GM18909 (cell line): ENCODE measurements around the gene PPP1R2.
"Not testable (repeated sequence)": the region's sequence is repeated elsewhere in the genome, so short reads cannot be mapped to it uniquely, and the experiment has no call there.

ENCODE experiments used
- ATAC-seq: cut with Tn5 transposase; IDR thresholded peaks from one replicate; pipeline ENCODE4 v1.9.1; 2021; ENCODE audit warnings: mild to moderate bottlenecking; ENCODE audit not compliant: unreplicated experiment, poor library complexity

PPP1R2 gene

DNA sequence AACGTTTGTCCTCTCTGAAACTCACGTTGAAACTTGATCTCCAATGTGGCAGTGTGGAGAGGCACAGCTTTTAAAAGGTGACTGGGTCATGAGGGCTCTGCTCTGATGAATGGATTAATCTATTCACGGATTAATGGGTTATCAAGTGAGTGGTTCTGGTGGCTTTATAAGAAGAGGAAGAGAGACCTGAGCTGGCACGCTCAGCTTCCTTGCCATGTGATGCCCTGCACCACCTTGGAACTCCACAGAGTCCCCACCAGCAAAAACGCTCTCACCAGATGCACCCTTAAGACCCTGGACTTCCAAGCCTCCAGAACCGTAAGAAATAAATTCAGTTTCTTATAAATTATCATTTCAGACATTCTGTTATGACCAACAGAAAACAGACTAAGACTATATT, 2.6 kb downstream of the PPP1R2 start:
- ATAC-seq = no peak

DNA sequence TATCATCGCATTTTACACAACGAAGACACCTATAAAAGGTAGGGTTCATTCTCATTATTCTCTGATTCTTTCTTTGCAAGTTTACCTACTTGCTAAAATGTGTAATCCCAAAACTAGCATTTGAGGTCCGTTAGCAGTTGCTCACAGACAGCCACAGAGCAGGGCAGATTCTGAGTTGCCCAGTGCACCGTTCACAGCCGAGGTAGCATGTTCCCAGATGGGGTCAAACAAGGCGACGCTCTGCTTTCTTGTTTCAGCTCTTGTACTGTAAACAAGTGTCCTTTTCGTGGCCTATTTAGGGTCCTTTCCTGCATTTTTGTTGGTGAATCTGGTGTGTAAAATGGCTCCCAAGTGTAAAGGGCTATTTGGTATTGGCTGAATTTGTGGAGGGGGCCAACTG, 3.1 kb downstream of the PPP1R2 start:
- no peak for ATAC-seq

DNA sequence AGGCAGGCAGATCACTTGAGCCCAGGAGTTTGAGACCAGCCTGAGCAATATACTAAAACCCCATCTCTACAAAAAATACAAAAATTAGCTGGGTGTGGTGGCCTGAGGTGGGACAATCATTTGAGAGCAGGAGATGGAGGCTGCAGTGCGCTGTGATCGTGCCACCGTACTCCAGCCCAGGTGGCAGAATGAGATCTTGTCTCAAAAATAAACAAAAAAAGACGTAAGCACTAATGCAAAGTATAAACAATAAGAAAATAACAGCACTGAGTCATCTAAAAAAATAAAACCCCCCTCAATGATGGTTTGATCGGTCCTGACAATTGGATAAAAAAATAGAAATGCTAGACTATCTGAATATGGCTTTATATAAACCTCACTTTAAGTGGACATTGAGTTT, 3.6 kb downstream of the PPP1R2 start:
- ATAC-seq = no peak

DNA sequence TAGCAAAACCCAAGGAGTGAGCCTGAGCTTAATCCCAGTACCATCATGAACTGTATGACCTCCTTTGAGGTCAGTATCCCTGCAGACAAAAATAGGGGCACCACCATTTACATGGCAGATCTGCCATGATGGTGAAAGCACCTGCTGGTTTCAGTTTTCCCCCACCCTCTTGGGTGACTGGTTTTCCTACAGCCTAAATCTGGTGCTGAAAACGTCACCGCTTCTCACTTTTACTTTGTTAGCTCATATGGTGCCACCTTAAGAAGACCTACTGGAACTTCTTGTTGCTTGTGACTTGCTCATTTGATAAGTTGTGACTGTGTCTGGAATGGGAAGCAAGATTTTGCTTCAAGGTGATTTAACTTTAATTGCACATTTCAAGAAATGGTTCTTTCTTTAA, 5.1 kb downstream of the PPP1R2 start:
- ATAC-seq = peak; percentile 53

DNA sequence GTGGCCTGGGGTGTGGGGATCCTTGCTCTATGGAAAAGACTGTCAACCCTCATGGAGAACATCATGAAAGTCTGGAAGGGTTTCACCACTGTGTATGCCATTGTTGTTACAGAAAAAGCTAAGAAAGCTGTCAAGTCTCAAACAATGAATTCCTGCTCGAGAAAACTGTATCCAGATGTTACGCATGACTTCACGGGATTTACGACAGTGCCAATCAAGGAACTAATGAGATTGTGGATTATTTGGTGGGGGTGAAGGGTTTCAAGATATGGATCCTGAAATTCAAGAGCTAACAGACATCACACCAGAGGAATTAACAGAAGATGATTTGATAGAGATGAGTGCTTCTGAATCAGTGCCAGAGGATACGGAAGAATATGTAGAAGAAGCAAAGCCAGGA, 7.8 kb downstream of the PPP1R2 start:
- ATAC-seq = no peak

DNA sequence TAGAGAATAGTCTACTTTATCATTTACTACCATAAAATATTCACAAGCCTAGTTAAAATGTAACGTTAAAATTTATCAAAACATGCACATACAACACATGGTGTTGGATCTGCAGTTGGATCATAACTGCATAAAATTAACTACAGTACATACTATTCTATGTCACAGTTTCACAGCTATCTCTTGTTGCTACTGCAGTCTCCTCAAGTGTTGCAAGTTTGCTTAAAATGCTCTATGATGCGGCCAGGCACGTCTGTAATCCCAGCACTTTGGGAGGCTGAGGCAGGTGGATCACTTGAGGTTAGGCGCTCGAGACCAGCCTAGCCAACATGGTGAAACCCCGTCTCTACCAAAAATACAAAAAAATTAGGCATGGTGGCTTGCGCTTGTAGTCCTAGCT, 10.3 kb downstream of the PPP1R2 start:
- ATAC-seq = no peak

DNA sequence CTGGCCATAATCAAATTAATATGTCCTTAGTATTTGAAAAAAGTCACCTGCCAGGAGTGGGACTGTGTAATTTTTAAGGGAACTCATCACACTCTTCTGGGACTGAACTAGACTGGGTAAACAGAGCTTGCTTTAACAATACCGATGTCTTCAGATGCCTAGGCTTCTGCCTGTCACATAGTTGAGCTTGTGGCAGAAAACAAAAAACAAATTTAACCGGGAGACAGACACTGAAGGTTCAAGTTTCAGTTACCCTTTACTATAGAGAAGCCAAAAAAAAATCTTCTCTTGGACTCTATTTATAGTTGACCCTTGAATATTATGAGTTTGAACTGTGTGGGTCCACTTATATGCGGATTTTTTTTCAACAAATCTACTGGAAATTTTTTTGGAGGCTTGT, 10.8 kb downstream of the PPP1R2 start:
- no peak for ATAC-seq

DNA sequence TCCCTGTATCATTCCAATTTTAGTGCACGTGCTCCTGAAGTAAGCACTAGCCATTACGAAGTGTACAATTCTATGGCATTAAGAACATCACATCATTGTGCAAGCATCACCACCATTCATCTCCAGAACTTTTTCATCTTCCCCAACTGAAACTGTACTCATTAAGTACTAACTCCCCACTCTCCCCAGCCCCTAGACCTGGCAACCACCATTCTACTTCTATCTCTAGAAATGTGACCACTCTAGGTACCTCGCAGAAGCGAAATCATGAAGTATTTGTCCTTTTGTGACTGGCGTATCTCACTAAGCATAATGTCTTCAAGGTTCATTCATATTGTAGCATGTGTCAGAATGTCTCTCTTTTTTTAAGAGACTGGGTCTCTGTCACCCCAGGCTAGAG, 11.4 kb downstream of the PPP1R2 start:
- ATAC-seq = no peak

DNA sequence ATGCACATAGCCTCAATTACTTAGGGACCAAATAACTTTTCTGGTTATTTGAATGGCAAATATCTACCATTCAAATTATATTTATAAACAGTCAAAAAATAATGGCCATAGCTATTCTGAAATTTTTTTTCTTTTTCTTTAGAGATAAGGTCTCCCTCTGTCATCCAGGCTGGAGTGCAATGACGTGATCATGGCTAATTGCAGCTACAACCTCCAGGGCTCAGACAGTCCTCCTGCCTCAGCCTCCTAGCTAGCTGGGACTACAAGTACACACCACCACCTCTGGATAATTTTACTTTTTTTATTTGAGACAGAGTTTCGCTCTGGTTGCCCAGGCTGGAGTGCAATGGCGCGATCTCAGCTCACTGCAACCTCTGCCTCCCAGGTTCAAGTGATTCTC, 16.6 kb downstream of the PPP1R2 start:
- no peak for ATAC-seq

DNA sequence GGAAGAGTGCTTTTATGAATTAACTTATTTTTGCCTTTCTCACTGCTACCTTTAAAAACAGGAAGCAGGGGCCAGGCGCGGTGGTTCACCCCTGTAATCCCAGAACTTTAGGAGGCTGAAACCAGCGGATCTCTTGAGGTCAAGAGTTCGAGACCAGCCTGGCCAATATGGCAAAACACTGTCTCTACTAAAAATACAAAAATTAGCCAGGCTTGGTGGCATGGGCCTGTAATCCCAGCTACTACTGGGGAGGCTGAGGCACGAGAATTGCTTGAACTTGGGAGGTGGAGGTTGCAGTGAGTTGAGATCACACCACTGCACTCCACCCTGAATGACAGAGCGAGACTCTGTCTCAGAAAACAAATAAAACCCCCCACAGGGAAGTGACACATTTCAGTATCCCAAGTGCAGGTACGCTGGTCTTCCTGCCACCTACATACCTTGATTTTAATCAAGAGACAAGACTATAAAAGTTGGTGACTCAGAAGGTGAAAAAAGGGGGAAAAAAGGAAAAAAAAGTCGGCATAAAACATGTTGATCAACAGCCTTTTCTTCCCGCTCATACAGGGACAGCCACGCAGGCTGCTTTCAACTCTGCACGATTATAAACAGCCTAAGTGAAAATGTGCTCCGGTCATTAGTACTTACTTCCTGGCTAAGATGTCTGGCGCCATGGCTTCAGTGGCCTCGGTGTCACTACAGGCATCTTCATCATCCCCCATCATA, 18.8 kb downstream of the PPP1R2 start:
- ATAC-seq = no peak

DNA sequence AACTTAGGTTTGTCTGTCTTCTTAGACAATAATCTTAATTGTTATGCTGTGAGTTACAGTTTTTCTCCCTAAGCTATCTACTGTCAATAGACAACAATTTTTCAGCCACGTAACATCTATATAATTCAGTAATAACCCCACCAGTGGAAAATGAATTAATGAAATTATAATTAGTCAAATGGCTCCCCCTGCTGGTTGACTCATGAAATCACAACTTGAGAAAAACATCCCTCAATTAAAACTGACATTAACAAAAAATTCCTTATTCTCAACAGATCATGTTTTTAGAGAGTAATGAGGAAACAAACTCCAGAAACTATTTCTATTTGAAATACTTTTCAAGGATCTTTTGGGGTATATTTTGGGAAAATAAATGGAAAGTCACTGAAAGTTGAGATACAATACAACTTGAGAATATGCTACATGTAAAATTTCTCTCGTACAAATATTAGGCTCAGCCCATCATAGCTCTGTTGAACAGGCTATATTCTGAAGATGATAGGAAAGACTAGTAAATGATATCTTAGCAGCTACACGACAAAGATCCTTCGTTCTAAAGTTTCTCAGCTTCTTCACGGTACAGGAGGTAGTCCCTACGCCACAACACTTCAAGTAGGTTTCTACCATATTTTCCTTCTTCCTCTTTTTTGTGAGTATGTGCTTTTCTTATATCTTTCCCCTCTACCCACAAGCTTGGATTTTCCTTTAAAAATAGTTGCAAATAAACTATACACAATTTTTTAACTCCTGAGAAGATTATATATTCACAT, 20.7 kb downstream of the PPP1R2 start:
- ATAC-seq = no peak

DNA sequence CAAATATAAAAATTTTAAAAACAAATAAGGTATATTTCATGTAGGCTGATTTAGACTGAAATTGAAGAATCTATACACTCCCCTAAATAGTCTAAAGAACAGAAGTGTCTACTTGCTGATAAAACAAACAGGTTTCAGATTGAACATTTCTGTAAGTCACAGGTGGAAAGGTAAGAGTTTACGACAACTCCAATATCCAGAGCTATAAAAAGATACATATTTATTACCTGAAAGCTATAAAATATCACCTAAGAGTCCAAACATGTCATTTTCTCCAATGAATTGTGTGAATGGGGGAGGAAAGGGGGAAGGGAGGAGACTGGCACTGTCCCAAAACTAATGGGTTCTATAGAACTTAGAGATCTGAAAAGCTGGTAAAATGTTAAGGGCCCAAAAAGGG, 26.1 kb downstream of the PPP1R2 start:
- no peak for ATAC-seq

DNA sequence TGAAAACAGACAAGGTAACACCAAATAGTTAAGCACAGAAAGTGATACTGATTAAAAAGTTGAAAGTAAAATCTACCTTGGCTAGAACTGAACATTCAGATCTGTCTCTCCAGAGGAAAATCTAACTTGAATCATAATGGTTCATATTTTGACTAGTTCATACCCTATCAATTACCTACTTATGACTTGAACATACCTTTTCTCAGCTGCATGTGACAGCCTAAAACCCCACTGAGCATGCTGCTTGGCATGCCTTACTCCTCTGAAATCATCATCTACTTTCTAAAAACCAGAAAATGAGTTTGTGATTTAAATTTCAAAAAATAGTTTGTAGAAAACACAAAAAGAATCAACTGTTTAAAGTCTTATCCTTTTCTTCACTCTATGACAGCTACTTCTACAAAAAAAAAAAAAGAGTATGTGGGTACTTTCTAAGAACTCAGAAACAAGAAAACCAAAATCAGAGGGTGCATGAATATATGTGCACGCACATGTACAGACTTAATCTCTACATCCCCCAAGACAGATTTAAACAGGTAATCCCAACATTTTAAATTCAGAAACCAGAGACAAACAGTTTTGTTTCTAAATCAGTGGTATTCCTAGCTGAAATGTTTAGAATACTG, 28.4 kb downstream of the PPP1R2 start:
- ATAC-seq = not testable (repeated sequence)

DNA sequence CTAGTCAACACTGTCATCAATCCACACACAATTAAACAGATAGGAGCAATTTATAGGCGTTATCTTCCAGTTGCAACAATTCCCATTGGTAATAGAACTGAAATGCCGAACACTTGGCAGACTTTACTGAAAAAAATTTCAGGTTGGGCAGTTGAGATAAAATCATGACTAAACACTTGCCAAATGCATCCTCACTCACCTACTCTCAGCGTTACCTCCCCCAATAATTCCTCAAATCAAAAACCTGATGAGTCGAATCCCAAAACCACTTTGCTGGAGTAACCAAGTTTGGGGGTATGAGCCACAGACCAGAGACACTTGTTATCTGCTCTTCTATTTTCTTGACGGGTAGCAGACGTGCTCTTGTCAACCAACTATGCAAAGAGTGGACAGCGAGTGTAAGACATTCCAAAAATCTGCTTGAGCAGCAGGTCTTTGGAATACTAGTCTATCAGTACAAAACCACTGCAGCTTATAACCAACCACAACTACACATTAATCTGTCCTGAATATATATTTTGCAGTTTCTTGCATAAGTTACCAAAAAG, 30.3 kb downstream of the PPP1R2 start:
- no peak for ATAC-seq

DNA sequence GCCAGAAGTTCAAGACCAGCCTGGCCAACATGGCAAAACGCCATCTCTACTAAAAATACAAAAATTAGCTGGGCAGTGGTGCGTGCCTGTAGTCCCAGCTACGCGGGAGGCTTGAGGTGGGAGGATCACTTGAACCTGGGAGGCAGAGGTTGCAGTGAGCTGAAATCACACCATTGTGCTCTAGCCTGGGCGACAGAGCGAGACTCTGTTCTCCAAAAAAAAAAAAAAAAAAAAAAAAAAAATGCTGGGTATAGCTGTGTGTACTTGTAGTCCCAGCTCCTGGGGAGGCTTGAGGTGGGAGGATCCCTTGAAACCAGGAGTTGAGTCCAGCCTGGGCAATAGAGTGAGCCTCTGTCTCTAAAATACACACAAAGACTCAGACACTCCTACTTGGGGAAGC, 32.0 kb downstream of the PPP1R2 start:
- no peak for ATAC-seq

DNA sequence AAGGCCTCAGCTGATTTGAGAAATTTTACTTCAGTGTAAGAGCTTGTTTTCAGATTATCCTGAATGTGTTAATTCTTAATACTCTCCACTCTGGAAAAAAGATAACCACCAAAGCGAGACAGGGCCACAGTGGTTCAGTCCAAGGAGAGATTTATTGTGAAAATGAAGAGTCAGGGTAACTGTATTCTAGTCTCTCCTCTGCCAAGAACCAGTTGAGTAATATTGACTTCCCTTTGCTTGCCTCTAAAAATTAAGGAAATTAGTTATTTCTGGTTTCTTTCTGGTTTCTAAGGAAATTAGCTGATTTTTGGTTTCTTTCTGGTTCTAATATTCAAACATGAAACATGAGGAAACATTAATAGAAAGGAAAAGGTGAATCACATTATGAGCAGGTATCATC, 34.9 kb downstream of the PPP1R2 start:
- no peak for ATAC-seq

DNA sequence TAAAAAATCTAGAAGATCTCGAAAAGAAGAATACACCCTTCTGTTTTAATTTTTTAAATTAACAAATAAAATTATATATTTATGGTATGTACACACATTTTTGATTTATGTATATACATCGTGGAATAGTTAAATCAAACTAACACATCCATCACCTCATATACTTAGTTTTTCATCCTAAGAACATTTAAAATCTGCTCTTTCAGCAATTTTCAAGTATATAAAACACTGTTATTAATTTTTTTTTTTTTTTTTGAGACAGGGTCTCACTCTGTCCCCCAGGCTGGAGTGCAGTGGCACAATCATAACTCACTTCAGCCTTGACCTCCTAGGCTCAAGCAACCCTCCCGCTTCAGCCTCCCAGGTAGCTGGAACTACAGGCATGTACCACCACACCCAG, 67.5 kb downstream of the PPP1R2 start:
- ATAC-seq = no peak

DNA sequence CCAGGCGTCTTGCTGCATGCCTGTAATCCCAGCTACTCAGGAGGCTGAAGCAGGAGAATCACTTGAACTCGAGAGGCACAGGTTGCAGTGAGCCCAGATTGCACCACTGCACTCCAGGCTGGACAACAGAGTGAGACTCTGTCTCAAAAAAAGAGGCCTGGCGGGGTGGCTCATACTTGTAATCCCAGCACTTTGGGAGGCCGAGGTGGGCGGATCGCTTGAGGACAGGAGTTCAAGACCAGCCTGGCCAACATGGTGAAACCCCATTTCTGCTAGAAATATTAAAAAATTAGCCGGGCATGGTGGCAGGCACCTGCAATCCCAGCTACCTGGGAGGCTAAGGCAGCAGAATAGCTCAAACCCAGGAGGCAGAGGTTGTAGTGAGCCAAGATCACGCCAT, 68.0 kb downstream of the PPP1R2 start:
- ATAC-seq = not testable (repeated sequence)

DNA sequence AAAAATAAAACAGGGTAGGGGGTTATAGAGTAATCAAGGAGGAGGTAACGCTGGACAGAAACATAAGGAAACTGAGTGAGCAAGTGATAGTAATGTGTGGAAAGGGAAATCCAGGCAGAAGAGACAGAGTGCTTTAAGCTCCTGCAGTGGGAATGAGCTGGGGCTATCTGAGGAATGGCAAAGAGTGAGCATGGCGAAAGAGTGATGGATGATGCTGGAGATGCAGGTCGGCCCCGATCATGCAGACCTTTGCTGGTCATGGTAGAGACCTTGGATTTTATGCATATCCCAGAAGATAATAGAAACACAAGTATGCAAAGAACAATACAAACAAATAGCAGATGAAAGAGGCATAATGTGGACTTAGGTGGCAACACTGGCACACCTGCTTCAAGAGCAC, 74.3 kb downstream of the PPP1R2 start:
- ATAC-seq = no peak

DNA sequence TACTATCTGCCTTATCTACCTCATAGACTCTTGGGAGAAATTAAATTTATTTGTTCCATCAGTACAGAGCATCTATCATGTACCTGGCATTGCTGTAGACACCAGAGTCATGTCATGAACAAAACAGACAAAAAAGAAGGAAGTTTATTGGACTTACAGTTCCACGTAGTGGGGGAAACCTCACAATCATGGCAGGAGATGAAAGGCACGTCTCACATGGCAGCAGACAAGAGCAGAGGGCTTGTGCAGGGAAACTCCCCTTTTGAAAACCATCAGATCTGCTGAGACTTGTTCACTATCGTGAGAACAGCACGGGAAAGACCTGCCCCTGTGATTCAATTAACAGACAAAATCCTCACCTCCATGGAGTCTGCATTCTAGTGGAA, 74.7 kb downstream of the PPP1R2 start:
- no peak for ATAC-seq

DNA sequence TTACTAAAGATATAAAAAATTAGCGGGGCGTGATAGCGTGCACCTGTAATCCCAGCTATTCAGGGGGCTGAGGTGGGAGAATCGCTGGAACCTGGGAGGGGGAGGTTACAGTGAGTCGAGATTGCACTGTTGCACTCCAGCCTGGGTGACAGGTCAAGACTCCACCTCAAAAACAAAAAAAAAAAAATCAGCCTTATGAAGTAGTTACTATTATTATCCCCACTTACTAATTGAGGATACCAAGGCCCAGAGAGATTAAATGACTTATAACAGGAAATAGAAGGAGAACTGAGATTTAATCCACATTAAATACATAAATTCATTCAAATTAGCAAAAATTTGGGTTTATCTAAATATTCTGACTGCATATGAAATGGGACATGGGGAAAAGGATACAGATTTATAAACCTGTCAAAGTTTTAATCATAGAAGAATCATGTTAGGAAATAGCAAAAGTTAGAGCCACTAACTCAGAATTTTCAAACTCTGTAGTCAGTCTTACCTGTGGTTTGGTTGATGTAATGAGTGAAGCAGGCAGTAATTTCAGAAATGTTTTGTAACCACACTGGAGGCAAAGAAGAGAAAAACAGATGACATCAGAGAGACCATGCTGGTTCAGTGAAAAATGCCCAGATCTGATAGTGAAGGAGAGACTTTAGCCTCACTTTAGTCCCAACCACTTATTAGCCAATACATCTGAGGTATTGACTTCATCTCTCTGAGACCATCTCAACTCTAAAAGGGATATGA, 75.3 kb downstream of the PPP1R2 start:
- ATAC-seq = no peak
